ENCODE data around the gene ANKS1B.
"Not testable (repeated sequence)": the region's sequence is repeated elsewhere in the genome, so short reads cannot be mapped to it uniquely, and the experiment has no call there.

The ANKS1B gene

GRCh38 chr12:98983647-98984046 is 1001.1 kb downstream of the ANKS1B start:
- no peak for DNase-seq

GRCh38 chr12:98980508-98980907 is 1004.2 kb downstream of the ANKS1B start:
- DNase-seq: no peak

- no peak for DNase-seq
Measured at GRCh38 chr12:98977186-98977585, 1007.5 kb downstream of the ANKS1B start.

- no peak for DNase-seq
Measured at GRCh38 chr12:98974767-98975381, 1009.9 kb downstream of the ANKS1B start.

- no peak for DNase-seq
Measured at GRCh38 chr12:98973395-98973794, 1011.3 kb downstream of the ANKS1B start.

- no peak for DNase-seq
Measured at GRCh38 chr12:98970950-98971349, 1013.8 kb downstream of the ANKS1B start.

GRCh38 chr12:98970210-98970609 is 1014.5 kb downstream of the ANKS1B start:
- DNase-seq: no peak

GRCh38 chr12:98968896-98969295 is 1015.8 kb downstream of the ANKS1B start:
- DNase-seq: no peak

- not testable (repeated sequence) for DNase-seq
Measured at GRCh38 chr12:98957135-98957534, 1027.6 kb downstream of the ANKS1B start.

GRCh38 chr12:98955284-98955683 is 1029.5 kb downstream of the ANKS1B start:
- no peak for DNase-seq

- DNase-seq: no peak
Measured at GRCh38 chr12:98954506-98954905, 1030.2 kb downstream of the ANKS1B start.

GRCh38 chr12:98951406-98951805 is 1033.3 kb downstream of the ANKS1B start:
- DNase-seq: no peak

GRCh38 chr12:98948343-98948949 is 1036.3 kb downstream of the ANKS1B start:
- no peak for DNase-seq

- DNase-seq: no peak
Measured at GRCh38 chr12:98945864-98946263, 1038.9 kb downstream of the ANKS1B start.

GRCh38 chr12:98939926-98940325 is 1044.8 kb downstream of the ANKS1B start:
- no peak for DNase-seq

- no peak for DNase-seq
Measured at GRCh38 chr12:98939350-98939749, 1045.4 kb downstream of the ANKS1B start.

GRCh38 chr12:98935847-98936246 is 1048.9 kb downstream of the ANKS1B start:
- DNase-seq: no peak

- DNase-seq: no peak
Measured at GRCh38 chr12:98922871-98923270, 1061.9 kb downstream of the ANKS1B start.

- DNase-seq: no peak
Measured at GRCh38 chr12:98918176-98918863, 1066.4 kb downstream of the ANKS1B start.

- no peak for DNase-seq
Measured at GRCh38 chr12:98916106-98916505, 1068.6 kb downstream of the ANKS1B start.

GRCh38 chr12:98912401-98912974 is 1072.2 kb downstream of the ANKS1B start:
- DNase-seq: no peak

- no peak for DNase-seq
Measured at GRCh38 chr12:98911396-98911795, 1073.3 kb downstream of the ANKS1B start.

- no peak for DNase-seq
Measured at GRCh38 chr12:98909746-98910145, 1075.0 kb downstream of the ANKS1B start.

GRCh38 chr12:98908866-98909265 is 1075.9 kb downstream of the ANKS1B start:
- no peak for DNase-seq

Data from T-helper 9 cell (primary cell).